H9 (cell line): ENCODE results near the gene PLEKHA5. TPM values are rescaled to one million over a fixed set of nuclear protein-coding genes. Genes with fewer than 3 reads are reported as not detected.

Source experiments
- DNase-seq: peaks from one replicate; pipeline ENCODE4 v3.0.0-alpha.2; 2017
- H2AFZ ChIP-seq: one replicate; pipeline ENCODE4 v1.6.1; 2013; ENCODE audit warnings: mild to moderate bottlenecking, low read length, control low read depth, moderate library complexity
- H2AK5ac ChIP-seq: 2 replicates; pipeline ENCODE4 v1.6.1; 2013; ENCODE audit warnings: low read length, control low read depth, mixed read lengths; ENCODE audit not compliant: insufficient read length
- H2BK120ac ChIP-seq: one replicate; pipeline ENCODE4 v1.6.1; 2013; ENCODE audit warnings: low read depth, mild to moderate bottlenecking, low read length, control low read depth, inconsistent platforms; ENCODE audit not compliant: poor library complexity, severe bottlenecking
- H2BK12ac ChIP-seq: 2 replicates; pipeline ENCODE4 v1.6.1; 2013; ENCODE audit warnings: low read length, control low read depth, mixed read lengths, low read depth; ENCODE audit not compliant: insufficient read length
- H2BK15ac ChIP-seq: 2 replicates; pipeline ENCODE4 v1.6.1; 2013; ENCODE audit warnings: low read depth, low read length, control low read depth
- H2BK20ac ChIP-seq: one replicate; pipeline ENCODE4 v1.6.1; 2013; ENCODE audit warnings: low read depth, mild to moderate bottlenecking, low read length, control low read depth, inconsistent platforms; ENCODE audit not compliant: poor library complexity, severe bottlenecking
- H2BK5ac ChIP-seq: 2 replicates; pipeline ENCODE4 v1.6.1; 2013; ENCODE audit warnings: low read length, control low read depth, mixed read lengths; ENCODE audit not compliant: insufficient read length
- H3K14ac ChIP-seq: 2 replicates; pipeline ENCODE4 v1.6.1; 2013; ENCODE audit warnings: low read length, control low read depth; ENCODE audit not compliant: insufficient read depth
- H3K18ac ChIP-seq: 2 replicates; pipeline ENCODE4 v1.6.1; 2013; ENCODE audit warnings: low read depth, mild to moderate bottlenecking, mixed read lengths, low read length, control low read depth; ENCODE audit not compliant: insufficient read length
- H3K23ac ChIP-seq: 2 replicates; pipeline ENCODE4 v1.6.1; 2013; ENCODE audit warnings: low read length, control low read depth, mixed read lengths, low read depth; ENCODE audit not compliant: insufficient read length
- H3K23me2 ChIP-seq: 2 replicates; pipeline ENCODE4 v1.6.1; 2013; ENCODE audit warnings: low read depth, mild to moderate bottlenecking, mixed read lengths, low read length, control low read depth; ENCODE audit not compliant: insufficient read length, poor library complexity, severe bottlenecking
- H3K27ac ChIP-seq: 2 replicates; pipeline ENCODE4 v1.5.1; 2013; ENCODE audit warnings: low read length, control low read depth, mixed read lengths, low read depth; ENCODE audit not compliant: insufficient read length
- H3K27me3 ChIP-seq: 2 replicates; pipeline ENCODE4 v1.6.1; 2013; ENCODE audit warnings: low read length, control low read depth, inconsistent platforms; ENCODE audit not compliant: insufficient read depth
- H3K4ac ChIP-seq: 2 replicates; pipeline ENCODE4 v1.6.1; 2013; ENCODE audit warnings: low read depth, mild to moderate bottlenecking, control low read depth, inconsistent platforms, low read length, moderate library complexity
- H3K4me1 ChIP-seq: 2 replicates; pipeline ENCODE4 v1.6.1; 2013; ENCODE audit warnings: low read length, control low read depth, inconsistent platforms; ENCODE audit not compliant: insufficient read depth
- H3K4me2 ChIP-seq: 2 replicates; pipeline ENCODE4 v1.6.1; 2013; ENCODE audit warnings: low read length, control low read depth, mixed read lengths; ENCODE audit not compliant: insufficient read length, insufficient read depth
- H3K56ac ChIP-seq: 2 replicates; pipeline ENCODE4 v1.6.1; 2013; ENCODE audit warnings: low read depth, mild to moderate bottlenecking, mixed read lengths, low read length, control low read depth; ENCODE audit not compliant: insufficient read length
- H3K79me1 ChIP-seq: 2 replicates; pipeline ENCODE4 v1.6.1; 2013; ENCODE audit warnings: low read depth, mild to moderate bottlenecking, moderate library complexity, low read length, control low read depth, inconsistent platforms; ENCODE audit not compliant: insufficient read depth, poor library complexity, severe bottlenecking
- H3K79me2 ChIP-seq: 2 replicates; pipeline ENCODE4 v1.6.1; 2013; ENCODE audit warnings: low read length, control low read depth, inconsistent platforms; ENCODE audit not compliant: insufficient read depth
- H3K9ac ChIP-seq: 2 replicates; pipeline ENCODE4 v1.6.1; 2013; ENCODE audit warnings: low read length, control low read depth, mixed read lengths; ENCODE audit not compliant: insufficient read length; ENCODE audit errors: extremely low read depth
- H3K9me3 ChIP-seq: one replicate; pipeline ENCODE4 v1.6.1; 2013; ENCODE audit warnings: low read depth, low read length, inconsistent platforms; ENCODE audit not compliant: control insufficient read depth
- H3T11ph ChIP-seq: one replicate; pipeline ENCODE4 v1.6.1; 2013; ENCODE audit warnings: mild to moderate bottlenecking, low read length, control low read depth, inconsistent platforms
- H4K20me1 ChIP-seq: one replicate; pipeline ENCODE4 v1.6.1; 2013; ENCODE audit not compliant: control insufficient read depth, insufficient read length, insufficient read depth
- H4K5ac ChIP-seq: 2 replicates; pipeline ENCODE4 v1.6.1; 2013; ENCODE audit warnings: low read depth, mild to moderate bottlenecking, mixed read lengths, low read length, control low read depth; ENCODE audit not compliant: insufficient read length
- H4K8ac ChIP-seq: replicated peaks from 2 replicates; pipeline ENCODE4 v1.6.1; 2013; ENCODE audit warnings: low read length, control low read depth, mixed read lengths, low read depth; ENCODE audit not compliant: insufficient read length
- H4K91ac ChIP-seq: 2 replicates; pipeline ENCODE4 v1.6.1; 2013; ENCODE audit warnings: low read depth, mild to moderate bottlenecking, moderate library complexity, mixed read lengths, low read length, control low read depth; ENCODE audit not compliant: insufficient read length
- H3K27ac Mint-ChIP-seq, 3 experiments: 2 replicates in 2 of 3; 3 replicates in 1 of 3; pipeline ENCODE4 v1.8.0; 2020 to 2021; ENCODE audit warnings: mixed read lengths in 3 of 3, mild to moderate bottlenecking in 1 of 3, moderate library complexity in 1 of 3
- H3K27me3 Mint-ChIP-seq: 2 replicates; pipeline ENCODE4 v1.8.0; 2021; ENCODE audit warnings: low read depth, mild to moderate bottlenecking, moderate library complexity, mixed read lengths
- H3K36me3 Mint-ChIP-seq, 3 experiments: 2 replicates in 2 of 3; 3 replicates in 1 of 3; pipeline ENCODE4 v1.8.0; 2020 to 2021; ENCODE audit warnings: low read depth in 3 of 3, mixed read lengths in 3 of 3; ENCODE audit not compliant: insufficient read depth in 1 of 3
- H3K4me1 Mint-ChIP-seq, 2 experiments: 2 replicates each; pipeline ENCODE4 v1.8.0; 2020; ENCODE audit warnings: mixed read lengths in 2 of 2
- H3K4me3 Mint-ChIP-seq, 2 experiments: 2 replicates in 1 of 2; 3 replicates in 1 of 2; pipeline ENCODE4 v1.8.0; 2020 to 2021; ENCODE audit warnings: mild to moderate bottlenecking in 2 of 2, mixed read lengths in 2 of 2, moderate library complexity in 1 of 2
- H3K9me3 Mint-ChIP-seq, 2 experiments: 2 replicates in 1 of 2; 3 replicates in 1 of 2; pipeline ENCODE4 v1.8.0; 2020; ENCODE audit warnings: mild to moderate bottlenecking in 2 of 2, mixed read lengths in 2 of 2, moderate library complexity in 1 of 2
- CTCF ChIP-seq: fragments of 200-600 bp; sonication (generic); conservative IDR thresholded peaks from 3 replicates; pipeline ENCODE4 v1.8.0; 2021; ENCODE audit warnings: antibody characterized with exemption, mild to moderate bottlenecking
- WGBS: extraction: QIAGEN DNeasy Blood & Tissue Kit; methylation state at CpG from one replicate; pipeline ENCODE4 v1.1.7; 2013; ENCODE audit warnings: missing lambda C conversion rate, low lambda C conversion rate, mixed read lengths; ENCODE audit not compliant: insufficient read length; ENCODE audit errors: extremely low coverage; 5-methylcytosine and 5-hydroxymethylcytosine counted together
- total RNA-seq: library from RNA; stranded (reverse); gene quantifications from 2 replicates; pipeline ENCODE4 v1.2.1, GENCODE V29; 2021

The PLEKHA5 gene
- total RNA-seq, 1 experiment from 2014 or later: 86.7 TPM

- H3K4me1 Mint-ChIP-seq: peaks cover 57 to 61% of the 10 kb centered on the region in 2 experiments
- Histone ChIP-seq H3K23ac (no peak overlapping the region), H2BK5ac (no peak overlapping the region), H3T11ph (no peak overlapping the region), H4K8ac (no peak overlapping the region), H3K4me2 (no peak overlapping the region), H2BK12ac (no peak overlapping the region), H3K14ac (no peak overlapping the region), H3K27ac (no peak overlapping the region), H2AFZ (no peak overlapping the region), H3K4me1 (peaks cover 3% of the 10 kb centered on the region; the same call in 1 of the 2 replicates), H4K91ac (no peak overlapping the region), H4K20me1 (no peaks in the 10 kb centered on the region), H3K18ac (no peak overlapping the region), H3K27me3 (no peaks in the 10 kb centered on the region), H3K79me2 (peaks cover 12% of the 10 kb centered on the region; the same call in 1 of the 2 replicates), H3K4ac (no peak overlapping the region), H3K9me3 (no peaks in the 10 kb centered on the region), H3K9ac (no peak overlapping the region), H3K56ac (no peak overlapping the region), H4K5ac (no peak overlapping the region), H2AK5ac (no peak overlapping the region), H2BK20ac (no peak overlapping the region), H3K79me1 (no peaks in the 10 kb centered on the region), H2BK15ac (no peak overlapping the region), H3K23me2 (no peaks in the 10 kb centered on the region), H2BK120ac (no peak overlapping the region)
- no peak overlapping the region for H3K4me3 Mint-ChIP-seq
- DNase-seq: no peak
- H3K36me3 Mint-ChIP-seq: peaks cover 2 to 13% (median 8%) of the 10 kb centered on the region in 3 experiments; a peak in 5 of 7 replicates
- WGBS: no CpG with 5 or more reads among the region's 2 CpGs
- H3K27me3 Mint-ChIP-seq: no peaks in the 10 kb centered on the region
- H3K9me3 Mint-ChIP-seq: no peaks in the 10 kb centered on the region
- TF ChIP-seq CTCF: no peak
- H3K27ac Mint-ChIP-seq: peak overlapping the region in 1 of 3 experiments; percentile 71; a peak in 2 of 7 replicates
Observed at GRCh38 chr12:19166956-19167355, 37.4 kb downstream of the PLEKHA5 start.
